ENCODE results near the gene AGTPBP1. TPM values are rescaled to one million over a fixed set of nuclear protein-coding genes. Genes with fewer than 3 reads are reported as not detected.

Gene AGTPBP1
- total RNA-seq, 2 donors from 2014 or later: 10.0 to 10.5 TPM

DNA sequence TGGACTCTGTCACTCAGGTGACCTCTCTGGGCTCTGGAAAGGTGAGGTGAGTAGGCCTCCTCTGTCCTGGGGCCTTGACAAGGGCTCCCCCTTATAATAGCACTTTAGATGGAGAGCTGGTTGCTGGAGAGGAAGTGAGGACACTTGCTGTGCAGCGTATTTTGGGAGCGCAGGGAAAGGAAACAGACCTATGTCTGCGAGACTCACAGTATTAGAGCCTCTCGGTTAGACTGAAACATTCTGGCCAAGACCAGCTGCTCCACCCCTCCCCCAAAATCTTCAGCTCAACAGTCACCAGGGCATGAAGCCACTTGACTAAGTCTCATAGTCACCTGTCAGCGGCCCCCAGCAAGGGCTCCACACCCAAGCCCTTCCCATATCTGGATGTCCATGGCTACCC lies 213.6 kb downstream of the AGTPBP1 start:
- WGBS: 84% methylated on average over 5 of the region's 5 CpGs
- Histone ChIP-seq H3K4me1 (replicated peaks) (peaks cover 2% of the 10 kb centered on the region), H3K27me3 (replicated peaks; ENCODE audit: insufficient read depth) (no peaks in the 10 kb centered on the region), H3K4me3 (no peak overlapping the region), H3K36me3 (no peaks in the 10 kb centered on the region), H3K9me3 (no peaks in the 10 kb centered on the region), H3K27ac (no peak overlapping the region)
- no peak for TF ChIP-seq CTCF (IDR thresholded peaks at IDR 0.05)
- no peak for TF ChIP-seq POLR2A (IDR thresholded peaks at IDR 0.05)
- TF ChIP-seq POLR2AphosphoS5 (IDR thresholded peaks at IDR 0.05): no peak
- intact Hi-C loops (cut with DNase I): no loop called here
- no peak for DNase-seq (ENCODE audit: low spot score)

GRCh38 chr9:85527331-85528020 lies 214.3 kb downstream of the AGTPBP1 start:
- Histone ChIP-seq H3K9me3 (no peaks in the 10 kb centered on the region), H3K4me3 (no peak overlapping the region), H3K36me3 (no peaks in the 10 kb centered on the region), H3K27me3 (replicated peaks; ENCODE audit: insufficient read depth) (no peaks in the 10 kb centered on the region), H3K4me1 (replicated peaks) (peaks cover 3% of the 10 kb centered on the region), H3K27ac (no peak overlapping the region)
- intact Hi-C loops (cut with DNase I): no loop called here
- TF ChIP-seq POLR2A (IDR thresholded peaks at IDR 0.05) (no peak), POLR2AphosphoS5 (IDR thresholded peaks at IDR 0.05) (no peak), CTCF (IDR thresholded peaks at IDR 0.05) (no peak)
- DNase-seq (ENCODE audit: low spot score): no peak
- WGBS: 66% methylated on average over 4 of the region's 4 CpGs

DNA sequence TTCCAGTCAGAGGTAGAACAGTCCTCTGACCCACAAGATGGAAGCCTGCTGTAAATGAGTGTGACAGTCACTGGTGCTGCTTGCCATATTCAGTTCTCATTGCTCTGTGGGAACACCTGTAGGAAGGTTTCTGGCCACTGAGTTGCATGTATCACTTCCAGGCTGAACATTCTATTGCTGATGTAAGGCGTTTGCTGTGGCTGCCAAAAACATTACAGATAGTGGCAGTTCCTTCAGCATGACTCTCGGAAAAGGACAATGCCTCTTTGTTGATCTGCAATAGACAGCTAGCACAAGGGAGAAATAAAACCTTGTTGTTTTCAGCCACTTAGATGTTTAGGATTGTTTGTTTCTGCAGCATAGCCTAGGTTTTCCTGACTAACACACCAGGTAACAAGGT lies 217.2 kb downstream of the AGTPBP1 start:
- no peaks in the 10 kb centered on the region for H3K9me3 ChIP-seq
- intact Hi-C loops (cut with DNase I): no loop called here
- no peak overlapping the region for H3K27ac ChIP-seq
- H3K4me3 ChIP-seq: no peak overlapping the region
- TF ChIP-seq POLR2A (IDR thresholded peaks at IDR 0.05): no peak
- no peak for TF ChIP-seq POLR2AphosphoS5 (IDR thresholded peaks at IDR 0.05)
- TF ChIP-seq CTCF (IDR thresholded peaks at IDR 0.05): no peak
- H3K4me1 ChIP-seq (replicated peaks): peaks cover 3% of the 10 kb centered on the region
- DNase-seq (ENCODE audit: low spot score): no peak
- no peaks in the 10 kb centered on the region for H3K27me3 ChIP-seq (replicated peaks; ENCODE audit: insufficient read depth)
- H3K36me3 ChIP-seq: no peaks in the 10 kb centered on the region
- WGBS: 62% methylated on average over 2 of the region's 2 CpGs

DNA sequence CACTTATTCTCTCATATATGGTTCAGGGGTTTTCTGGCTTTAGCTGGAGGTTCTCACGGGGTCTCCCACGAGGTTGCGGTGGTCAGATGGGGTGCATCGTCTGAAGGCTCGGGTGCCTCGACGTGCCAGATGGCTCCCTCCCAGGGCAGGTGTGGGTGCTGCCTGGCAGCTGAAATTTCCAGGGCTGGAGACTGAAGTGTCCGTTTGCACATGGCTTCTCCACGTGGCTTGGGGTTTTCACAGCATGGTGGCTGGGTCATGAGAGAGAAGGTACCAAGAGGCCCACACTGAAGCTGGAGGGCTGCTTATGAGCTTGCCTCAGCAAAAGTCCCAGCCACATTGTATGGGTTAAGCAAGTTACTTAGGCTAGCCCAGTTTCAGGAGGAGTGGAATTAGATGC lies 218.6 kb downstream of the AGTPBP1 start:
- Histone ChIP-seq H3K27me3 (replicated peaks; ENCODE audit: insufficient read depth) (no peaks in the 10 kb centered on the region), H3K9me3 (no peaks in the 10 kb centered on the region), H3K4me1 (replicated peaks) (peaks cover 3% of the 10 kb centered on the region), H3K4me3 (no peak overlapping the region), H3K36me3 (no peaks in the 10 kb centered on the region), H3K27ac (peak overlapping the region in 1 of 2 donors; percentile 61)
- TF ChIP-seq POLR2A (IDR thresholded peaks at IDR 0.05): no peak
- intact Hi-C loops (cut with DNase I): no loop called here
- no peak for DNase-seq (ENCODE audit: low spot score)
- whole genome bisulfite sequencing: 65% methylated on average over 9 of the region's 9 CpGs

DNA sequence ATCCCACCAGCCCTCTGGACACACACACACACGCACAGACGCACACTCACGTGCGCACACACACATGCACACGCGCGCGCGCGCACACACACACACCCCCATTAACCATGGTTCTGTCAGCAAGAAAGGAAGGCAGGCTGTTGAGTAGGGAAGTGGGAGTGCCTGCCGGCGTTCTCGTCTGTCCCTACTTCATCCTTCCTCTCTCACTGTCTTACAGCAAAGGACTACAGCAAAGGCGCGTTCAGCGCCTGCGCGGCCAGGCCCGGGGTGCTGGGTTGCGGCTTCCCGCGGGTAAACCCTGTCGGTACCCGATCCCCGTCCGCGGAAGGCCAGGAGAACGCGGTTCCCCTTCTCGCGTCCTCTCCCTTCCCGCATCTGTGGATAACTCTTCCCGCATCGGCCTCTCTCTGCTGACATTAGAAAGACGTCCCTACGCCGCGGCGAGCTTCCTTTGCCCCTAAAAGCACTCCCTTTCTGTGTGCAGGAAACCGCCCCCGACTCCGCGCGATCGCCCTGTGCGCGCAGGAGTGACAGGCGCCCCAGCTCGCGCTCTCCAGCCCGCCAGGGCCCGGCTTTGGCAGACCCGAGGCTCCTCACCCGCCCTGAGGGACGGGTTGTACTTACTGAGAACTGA lies 219.2 kb downstream of the AGTPBP1 start:
- TF ChIP-seq POLR2AphosphoS5 (IDR thresholded peaks at IDR 0.05): no peak
- TF ChIP-seq CTCF (IDR thresholded peaks at IDR 0.05): no peak
- peak overlapping the region; percentile 1 to 27 for H3K4me3 ChIP-seq
- H3K27me3 ChIP-seq (replicated peaks; ENCODE audit: insufficient read depth): no peaks in the 10 kb centered on the region
- DNase-seq (ENCODE audit: low spot score): peak; percentile 8
- no peaks in the 10 kb centered on the region for H3K9me3 ChIP-seq
- 3% methylated on average over 40 of the region's 55 CpGs for WGBS
- peaks cover 3% of the 10 kb centered on the region for H3K4me1 ChIP-seq (replicated peaks)
- H3K27ac ChIP-seq: peak overlapping the region in 1 of 2 donors; percentile 61
- intact Hi-C loops (cut with DNase I): no loop called here
- no peaks in the 10 kb centered on the region for H3K36me3 ChIP-seq
